NCI-H69 (cell line): Measurements from ENCODE around the gene CRYAB.
"Not testable (repeated sequence)": the region's sequence is repeated elsewhere in the genome, so short reads cannot be mapped to it uniquely, and the experiment has no call there.

Experiments
- DNase-seq: peaks from one replicate; lab custom pipeline; 2025; lab: John Stamatoyannopoulos, UW

Gene CRYAB

DNA sequence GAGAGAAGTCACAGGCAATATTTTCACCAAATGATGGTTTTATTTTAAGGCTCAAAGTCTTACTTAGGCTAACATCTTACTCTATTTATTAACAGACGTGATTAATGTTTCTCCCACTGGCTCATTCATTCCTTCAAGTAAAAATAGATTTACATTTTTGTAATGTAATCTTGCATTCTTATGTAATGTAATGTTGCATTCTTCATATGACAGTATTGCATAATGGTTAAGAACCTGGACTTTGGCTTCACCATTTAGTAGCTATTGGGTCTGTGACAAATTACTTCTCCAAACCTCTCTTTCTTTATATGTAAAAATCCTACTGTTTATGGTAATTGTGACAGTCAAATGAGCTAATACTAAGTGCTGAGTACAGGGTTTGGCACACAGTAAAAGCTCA is 22.3 kb upstream of the CRYAB start:
- DNase-seq: no peak

DNA sequence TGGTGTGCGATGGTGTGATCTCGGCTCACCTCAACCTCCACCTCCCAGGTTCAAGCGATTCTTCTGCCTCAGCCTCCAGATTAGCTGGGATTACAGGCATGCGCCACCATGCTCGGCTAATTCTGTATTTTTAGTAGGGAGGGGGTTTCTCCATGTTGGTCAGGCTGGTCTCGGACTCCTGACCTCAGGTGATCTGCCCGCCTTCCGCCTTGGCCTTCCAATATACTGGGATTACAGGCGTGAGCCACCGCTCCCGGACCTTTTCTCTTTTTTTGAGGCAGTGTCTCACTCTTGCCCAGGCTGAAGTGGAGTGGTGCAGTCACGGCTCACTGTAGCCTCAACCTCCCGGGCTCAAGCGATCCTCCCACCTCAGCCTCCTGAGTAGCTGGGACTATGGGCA is 21.6 kb upstream of the CRYAB start:
- not testable (repeated sequence) for DNase-seq

DNA sequence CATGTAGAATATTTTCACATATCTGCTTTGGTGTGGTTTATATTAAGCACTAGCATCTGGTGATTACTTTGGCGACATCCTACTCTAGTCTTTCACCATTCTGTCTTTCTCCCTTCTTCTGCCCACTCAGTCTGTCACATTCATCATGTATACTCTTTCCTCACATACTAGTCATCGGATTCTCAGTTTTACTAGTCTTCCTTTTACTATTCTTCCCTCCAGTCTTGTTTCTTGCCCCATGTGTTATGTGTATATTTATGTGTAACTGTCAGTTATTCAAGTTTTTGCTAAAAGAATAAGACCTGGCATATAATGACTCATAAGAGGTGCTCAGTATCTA is 21.0 kb upstream of the CRYAB start:
- DNase-seq: no peak

DNA sequence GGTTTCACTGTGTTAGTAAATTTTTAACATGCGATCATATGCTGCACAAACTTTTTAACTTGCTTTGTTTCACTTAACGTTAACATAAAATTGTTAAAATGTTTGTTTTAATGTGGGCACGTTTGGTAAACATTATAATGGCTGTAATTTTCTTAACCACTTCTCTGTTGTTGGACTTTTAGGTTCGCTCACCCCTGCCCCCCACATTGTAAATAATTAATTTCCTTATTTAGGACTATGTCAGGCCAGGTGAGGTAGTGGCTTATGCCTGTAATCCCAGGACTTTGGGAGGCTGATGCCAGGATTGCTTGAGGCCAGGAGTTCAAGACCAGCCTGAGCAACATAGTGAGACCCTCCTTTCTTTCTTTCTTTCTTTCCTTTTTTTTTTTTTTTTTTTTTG is 18.9 kb upstream of the CRYAB start:
- DNase-seq: no peak

DNA sequence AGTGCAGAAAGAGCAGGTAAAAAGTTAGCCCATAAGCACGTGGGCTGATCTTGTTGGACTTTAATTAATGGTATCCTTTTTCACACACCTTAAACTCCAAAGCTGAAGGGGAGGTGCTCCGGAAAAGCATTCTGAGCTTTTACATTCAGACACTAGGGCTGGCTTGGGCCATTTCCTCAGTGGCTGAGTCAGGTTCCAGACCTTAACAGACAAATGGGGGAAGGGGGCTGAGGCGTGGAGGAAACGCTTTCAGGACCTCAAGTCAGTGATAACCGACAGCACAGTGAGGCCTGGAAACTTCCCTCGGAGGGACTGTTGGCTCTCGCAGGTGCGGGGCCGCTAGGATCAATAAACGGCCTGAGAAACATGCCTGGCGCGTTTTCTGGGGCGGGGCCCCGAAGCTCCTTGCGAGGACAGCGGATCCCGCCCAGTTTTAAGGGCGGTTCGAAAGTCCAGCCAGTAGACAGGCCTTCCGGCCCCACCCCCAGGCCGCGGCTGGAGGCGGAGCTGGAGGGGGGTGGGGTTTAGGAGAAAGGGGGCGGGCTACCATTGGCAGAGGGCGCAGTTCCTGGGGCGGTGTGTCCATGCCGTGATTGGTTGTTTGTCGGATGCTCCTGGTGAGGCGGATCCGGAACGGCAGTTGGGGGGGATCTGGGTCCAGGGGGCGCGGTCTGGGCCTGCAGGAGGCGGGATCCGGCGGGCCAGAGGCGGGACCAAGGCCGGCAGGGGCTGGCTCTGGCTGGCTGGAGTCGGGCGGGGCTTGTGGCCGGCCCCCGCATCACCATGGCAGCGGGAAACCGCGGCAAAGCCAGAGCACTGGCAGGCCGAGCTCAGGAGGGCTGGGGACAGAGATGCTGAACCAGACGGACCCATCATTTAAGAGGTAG is 15.2 kb upstream of the CRYAB start:
- DNase-seq: peak; percentile 100

GRCh38 chr11:111925953-111926352 is 14.4 kb upstream of the CRYAB start:
- no peak for DNase-seq

- DNase-seq: peak; percentile 55
Measured at GRCh38 chr11:111923951-111924350, 12.4 kb upstream of the CRYAB start.

DNA sequence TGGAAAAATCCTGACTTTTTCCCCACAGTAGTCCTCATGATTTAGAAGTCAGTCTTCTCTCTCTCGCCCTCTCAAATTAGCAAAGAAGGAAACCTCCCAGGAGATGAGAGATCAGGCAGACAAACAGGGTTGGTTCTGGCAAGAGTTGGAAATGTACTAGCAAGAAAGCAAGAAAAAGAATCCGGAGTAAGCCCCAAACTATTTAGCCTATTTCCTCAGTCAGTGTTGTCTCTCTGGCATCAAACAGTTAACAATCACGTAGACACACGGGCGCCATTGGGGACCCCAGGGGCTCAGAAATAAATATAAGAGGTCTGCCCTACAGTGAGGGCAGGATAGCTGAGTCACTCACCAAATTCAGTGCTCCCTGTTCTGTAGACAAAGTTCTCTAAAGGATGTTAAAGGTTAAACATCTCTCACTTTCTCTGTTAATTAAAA is 11.8 kb upstream of the CRYAB start:
- DNase-seq: peak; percentile 66

DNA sequence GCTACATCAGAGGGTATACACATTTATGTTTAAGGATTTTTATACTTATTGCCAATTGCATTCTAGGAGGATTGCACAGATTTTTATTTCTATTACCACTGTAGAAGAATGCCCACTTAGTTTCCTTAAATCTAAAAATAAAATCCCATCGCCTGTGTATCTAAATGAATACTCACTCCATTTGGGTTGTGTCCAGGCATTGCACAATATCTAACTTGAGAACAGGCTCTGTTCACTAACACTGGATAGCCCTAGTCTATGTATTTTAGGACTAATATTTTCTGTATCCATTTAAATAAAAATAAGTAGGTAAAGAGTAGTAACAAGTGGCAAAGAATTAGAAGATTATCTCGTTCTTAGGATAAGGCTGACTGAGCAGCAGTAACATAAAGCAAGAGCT is 11.2 kb upstream of the CRYAB start:
- peak; percentile 41 for DNase-seq

- DNase-seq: no peak
Measured at GRCh38 chr11:111921541-111922230, 10.1 kb upstream of the CRYAB start.

- DNase-seq: no peak
Measured at GRCh38 chr11:111920908-111921307, 9.3 kb upstream of the CRYAB start.

GRCh38 chr11:111918390-111919256 is 7.1 kb upstream of the CRYAB start, which contains the start of gene C11orf52:
Gene C11orf52, plus strand, starts transcription at chr11:111918913. Its CDS starts 60 bp downstream, at chr11:111918973.
- peak; percentile 98 for DNase-seq

GRCh38 chr11:111917788-111918187 is 6.2 kb upstream of the CRYAB start:
- DNase-seq: no peak

DNA sequence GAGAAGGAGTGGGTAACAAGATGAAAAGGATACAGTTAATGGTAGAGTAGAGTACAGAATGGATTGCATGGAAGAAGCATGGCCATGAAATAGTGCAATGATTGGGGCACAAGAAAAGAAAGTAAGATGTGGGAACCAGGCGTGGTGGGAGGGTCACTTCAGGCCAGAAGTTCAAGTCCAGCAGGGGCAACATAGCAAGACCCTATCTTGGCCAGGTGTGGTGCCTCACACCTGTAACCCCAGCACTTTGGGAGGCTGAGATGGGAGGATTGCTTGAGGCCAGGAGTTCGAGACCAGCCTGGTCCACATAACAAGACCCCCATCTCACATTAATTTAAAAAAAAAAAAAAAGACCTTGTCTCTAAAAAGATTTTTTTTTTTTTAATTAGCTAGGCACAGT is 5.7 kb upstream of the CRYAB start:
- DNase-seq: no peak

GRCh38 chr11:111916768-111917167 is 5.2 kb upstream of the CRYAB start:
- DNase-seq: no peak

DNA sequence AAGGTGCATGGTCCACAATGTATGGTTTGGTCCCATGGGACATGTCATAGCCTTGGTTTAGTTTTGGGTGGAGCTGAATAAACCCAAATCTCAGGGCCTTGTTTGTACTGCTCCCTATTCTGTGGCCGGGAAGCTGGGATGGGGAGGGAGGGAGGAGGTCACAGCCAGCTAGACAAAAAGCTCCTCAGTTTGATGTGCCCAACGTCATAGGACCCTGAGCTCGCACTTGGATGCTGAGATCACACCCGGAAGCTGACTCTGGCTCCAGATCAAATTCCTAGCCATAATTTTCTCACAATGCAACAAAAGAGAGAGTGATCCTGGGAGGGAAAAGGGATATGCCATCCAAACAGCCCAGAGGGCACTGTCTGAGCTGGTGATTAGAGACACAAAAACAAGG is 2.4 kb upstream of the CRYAB start:
- DNase-seq: peak; percentile 91

GRCh38 chr11:111913031-111913861 is 1.7 kb upstream of the CRYAB start:
- DNase-seq: no peak

GRCh38 chr11:111912535-111912934 is 965 bp upstream of the CRYAB start, which contains the start of gene HSPB2:
Gene HSPB2, plus strand, starts transcription at chr11:111912734. Its CDS starts 96 bp downstream, at chr11:111912830.
- DNase-seq: no peak

DNA sequence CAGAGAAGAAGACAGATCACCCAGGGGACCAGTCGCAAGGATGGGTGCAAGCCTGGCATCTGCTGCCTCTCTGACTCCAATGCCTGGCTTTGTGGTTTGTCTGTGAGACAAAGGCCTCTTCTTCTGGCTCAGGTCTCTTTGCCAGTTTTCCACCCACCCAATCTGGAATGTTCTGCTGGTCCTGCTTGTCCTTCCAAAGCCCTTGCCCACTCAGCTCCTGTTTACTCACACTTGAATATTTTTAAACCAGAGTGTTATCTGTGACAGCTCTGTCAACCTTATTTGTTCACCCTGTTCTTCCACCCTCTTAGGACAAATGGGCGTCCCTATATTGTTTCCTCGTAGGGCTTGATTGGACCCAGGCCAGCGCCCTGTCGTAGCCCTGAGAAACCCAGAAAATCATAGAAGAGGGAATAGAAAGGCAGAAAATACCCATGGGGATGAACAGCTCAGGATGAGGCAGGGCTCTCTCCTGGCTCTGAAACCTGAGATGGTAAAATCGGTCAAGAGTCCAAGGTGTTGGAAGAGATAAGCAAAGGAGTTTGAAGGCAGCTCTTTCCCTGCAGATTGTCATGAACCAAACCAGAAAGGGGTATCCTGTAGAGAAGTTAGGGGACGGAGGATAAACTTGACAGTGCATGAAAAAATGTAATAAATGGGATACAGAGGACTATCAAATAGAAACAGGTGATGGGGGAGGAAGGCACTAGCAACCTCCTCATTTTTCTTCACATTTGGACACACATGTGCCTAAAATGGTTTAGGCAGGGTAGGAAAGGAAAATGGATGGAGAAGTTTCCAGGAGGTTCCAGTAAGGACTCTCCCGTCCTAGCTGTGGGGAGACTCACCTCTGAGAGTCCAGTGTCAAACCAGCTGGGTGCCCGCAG is 651 bp downstream of the CRYAB start:
- DNase-seq: peak; percentile 13

DNA sequence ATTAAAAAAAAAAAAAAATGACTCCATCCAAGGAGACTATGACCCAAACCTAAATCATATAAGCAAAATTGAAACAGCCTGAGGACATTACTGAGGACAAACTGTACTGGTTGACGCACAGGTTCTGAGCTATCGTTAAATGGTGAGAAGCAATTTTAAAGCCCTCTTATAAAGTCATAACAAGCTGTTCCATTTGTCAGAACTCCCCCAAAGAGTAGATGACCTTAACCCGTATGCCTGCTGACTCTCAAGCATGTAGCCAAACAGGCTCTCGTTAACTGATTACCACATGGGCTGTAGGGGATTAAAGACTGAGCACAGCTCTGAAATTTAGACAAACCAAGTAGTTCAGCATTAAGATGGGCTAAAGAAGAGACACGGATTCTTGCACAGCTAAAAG is 2.2 kb downstream of the CRYAB start:
- DNase-seq: no peak
